Forelimb muscle (tissue), 1 donor: Measurements from ENCODE around the gene SLC9A1. TPM values are rescaled to one million over a fixed set of nuclear protein-coding genes. Genes with fewer than 3 reads are reported as not detected.
"Not testable (repeated sequence)": the region's sequence is repeated elsewhere in the genome, so short reads cannot be mapped to it uniquely, and the experiment has no call there.

Experiments used
- DNase-seq: peaks from one replicate; pipeline ENCODE4 v3.0.0-alpha.2; 2013; ENCODE audit warnings: low read depth
- polyA plus RNA-seq: library from polyadenylated mRNA; unstranded; fragments of 120-200 nt; gene quantifications from one replicate; pipeline ENCODE4 v1.2.1, GENCODE V29; 2013; ENCODE audit not compliant: insufficient read length

SLC9A1 gene
- polyA plus RNA-seq, 1 donor = 14.4 TPM

DNA sequence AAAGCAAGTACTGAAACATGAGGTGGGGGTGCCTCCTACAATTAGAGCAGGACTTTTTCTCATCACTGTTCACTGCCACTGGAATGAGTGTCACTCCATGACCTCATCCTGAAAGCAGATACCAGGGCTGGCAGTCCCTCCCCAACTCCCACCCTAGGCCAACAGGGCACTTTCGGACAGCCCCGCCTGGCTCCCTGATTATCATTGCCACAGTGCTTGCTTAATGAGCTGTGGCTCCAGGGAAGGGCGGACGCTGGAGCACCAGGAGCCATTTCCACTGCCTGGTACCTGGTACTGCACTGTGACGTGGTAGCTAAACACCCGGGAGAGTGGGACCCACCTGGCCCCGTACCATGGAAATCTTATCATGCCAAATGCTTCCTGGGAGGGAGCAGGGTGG is 22.3 kb downstream of the SLC9A1 start:
- no peak for DNase-seq

GRCh38 chr1:27132147-27132546 is 22.8 kb downstream of the SLC9A1 start:
- DNase-seq = no peak

- no peak for DNase-seq
Observed at GRCh38 chr1:27130798-27131197, 24.1 kb downstream of the SLC9A1 start.

GRCh38 chr1:27129225-27129624 is 25.7 kb downstream of the SLC9A1 start:
- DNase-seq = no peak

DNA sequence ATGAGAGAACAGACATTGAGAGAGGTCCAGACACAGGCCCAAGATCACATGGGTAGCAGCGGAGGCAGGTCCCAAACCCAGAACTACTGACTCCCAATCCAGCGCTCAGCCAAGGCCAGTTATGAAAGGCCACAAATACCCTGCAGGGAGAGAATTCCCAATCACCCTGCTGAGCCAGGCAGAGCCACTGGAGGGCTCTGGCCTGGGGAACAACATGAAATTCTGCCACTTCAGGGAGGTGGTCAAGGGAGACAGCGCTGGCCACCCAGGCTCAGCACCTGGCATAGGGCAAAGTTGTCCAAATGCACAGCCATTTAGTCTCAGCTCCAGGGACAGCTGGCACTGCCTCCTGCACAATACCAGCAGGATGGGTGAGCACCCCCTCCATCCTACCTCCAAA is 27.5 kb downstream of the SLC9A1 start:
- DNase-seq = no peak

- no peak for DNase-seq
Observed at GRCh38 chr1:27126391-27126790, 28.5 kb downstream of the SLC9A1 start.

GRCh38 chr1:27125125-27125524 is 29.8 kb downstream of the SLC9A1 start:
- not testable (repeated sequence) for DNase-seq

GRCh38 chr1:27124405-27124804 is 30.5 kb downstream of the SLC9A1 start:
- no peak for DNase-seq

- no peak for DNase-seq
Observed at GRCh38 chr1:27122652-27123051, 32.3 kb downstream of the SLC9A1 start.

DNA sequence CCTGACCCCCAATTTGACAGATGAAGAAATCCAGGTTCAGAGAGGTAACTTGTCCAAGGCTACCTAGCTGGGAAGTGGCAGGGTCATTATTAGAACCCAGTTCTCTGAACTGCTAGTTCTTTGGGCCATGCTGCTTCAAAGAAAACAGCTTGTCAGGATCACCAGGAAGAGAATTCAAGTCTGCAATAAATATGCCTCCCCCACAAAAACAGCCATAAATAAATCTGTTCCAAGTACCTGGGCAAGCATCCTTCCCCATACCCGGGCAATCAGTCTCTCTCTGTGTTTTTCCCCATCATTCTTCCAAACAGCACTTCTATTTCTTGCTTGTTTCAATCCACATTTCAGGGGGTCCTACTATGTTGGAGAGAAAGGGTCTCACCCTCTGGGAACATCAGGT is 34.1 kb downstream of the SLC9A1 start:
- DNase-seq = no peak

GRCh38 chr1:27118440-27118689 is 36.6 kb downstream of the SLC9A1 start:
- no peak for DNase-seq

GRCh38 chr1:27117733-27118439 is 37.0 kb downstream of the SLC9A1 start:
- DNase-seq = no peak

- no peak for DNase-seq
Observed at GRCh38 chr1:27116697-27117096, 38.2 kb downstream of the SLC9A1 start.

GRCh38 chr1:27116232-27116631 is 38.7 kb downstream of the SLC9A1 start:
- DNase-seq = no peak

GRCh38 chr1:27114546-27114945 is 40.4 kb downstream of the SLC9A1 start:
- no peak for DNase-seq

DNA sequence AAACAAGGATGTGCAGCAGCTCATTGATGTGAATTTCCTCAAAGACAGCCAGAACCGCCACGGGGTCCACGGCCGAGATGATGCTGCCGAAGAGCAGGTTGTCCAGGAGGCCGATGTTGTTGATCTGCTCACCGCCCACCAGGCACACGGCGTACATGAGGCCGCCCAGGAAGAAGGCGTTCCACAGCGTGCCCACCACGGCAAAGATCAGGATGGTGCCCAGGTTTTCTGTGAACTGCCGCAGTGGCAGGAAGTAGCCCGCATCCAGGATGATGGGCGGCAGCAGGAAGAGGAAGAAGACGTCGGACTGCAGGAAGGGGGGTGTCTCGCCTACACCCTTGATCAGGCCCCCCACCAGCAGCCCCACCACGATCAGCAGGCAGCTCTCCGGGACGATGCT is 41.1 kb downstream of the SLC9A1 start:
- no peak for DNase-seq

DNA sequence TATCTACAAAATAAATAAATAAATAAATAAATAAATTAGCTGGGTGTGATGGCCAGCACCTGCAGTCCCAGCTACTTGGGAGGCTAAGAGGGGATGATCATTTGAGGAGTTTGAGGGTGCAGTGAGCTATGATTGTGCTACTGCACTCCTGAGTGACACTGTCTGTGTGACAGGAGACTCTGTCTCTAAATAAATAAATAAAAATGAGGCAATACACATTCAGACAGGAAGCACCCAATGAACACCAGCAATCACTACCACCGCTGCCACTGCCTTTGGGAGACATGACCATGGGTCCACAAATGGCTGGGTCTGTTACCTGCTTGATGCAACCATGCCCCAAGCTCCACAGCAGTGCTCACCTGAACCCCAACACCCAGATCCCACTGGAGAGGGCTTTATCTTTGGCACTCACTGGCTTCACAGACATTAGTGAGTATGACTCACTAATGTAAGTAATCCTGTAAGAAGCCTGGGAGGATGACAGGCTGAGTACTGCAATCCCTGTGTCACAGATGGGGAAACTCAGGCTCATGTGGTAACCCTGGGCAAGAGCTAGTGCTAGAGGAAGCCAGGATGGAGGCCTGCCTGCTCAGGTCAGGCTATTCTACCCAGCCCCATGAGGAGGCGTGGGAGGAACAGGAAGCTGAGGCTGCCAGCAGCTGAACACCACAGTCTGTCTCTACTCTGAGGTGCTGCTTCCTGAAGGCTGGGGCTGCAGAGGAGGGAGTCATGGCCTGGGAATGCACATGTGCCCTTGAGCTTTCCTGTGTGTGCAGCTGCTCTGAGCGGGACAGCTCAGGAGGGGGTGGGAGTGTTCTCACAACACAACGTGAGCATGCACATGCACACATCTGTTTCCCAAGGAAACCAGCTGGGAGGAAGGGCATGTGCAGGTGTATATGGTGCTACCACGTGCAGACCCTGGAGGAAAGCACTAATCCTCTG is 43.0 kb downstream of the SLC9A1 start:
- no peak for DNase-seq

- DNase-seq = no peak
Observed at GRCh38 chr1:27109103-27109822, 45.7 kb downstream of the SLC9A1 start.

- no peak for DNase-seq
Observed at GRCh38 chr1:27108588-27108987, 46.3 kb downstream of the SLC9A1 start.

GRCh38 chr1:27106561-27107323 is 48.2 kb downstream of the SLC9A1 start:
- no peak for DNase-seq

GRCh38 chr1:27105018-27105417 is 49.9 kb downstream of the SLC9A1 start:
- DNase-seq = no peak

- DNase-seq = no peak
Observed at GRCh38 chr1:27103498-27103897, 51.4 kb downstream of the SLC9A1 start.
